Stimulated activated CD8-positive, alpha-beta memory T cell treated with anti-CD3 and anti-CD28 coated beads, Interleukin-12 subunit alpha, Interleukin-12 subunit beta, amount 100 ng/mL, for 4 hours (primary cell): Measurements from ENCODE around the gene GPN3.
A peak's percentile ranks its signal among the peaks of the same experiment; 100 is the strongest.
"Not testable (repeated sequence)": the region's sequence is repeated elsewhere in the genome, so short reads cannot be mapped to it uniquely, and the experiment has no call there.

ENCODE experiments used
- DNase-seq: peaks from one replicate; pipeline ENCODE4 v3.0.0-alpha.2; 2020; ENCODE audit warnings: low read depth

Gene GPN3

DNA sequence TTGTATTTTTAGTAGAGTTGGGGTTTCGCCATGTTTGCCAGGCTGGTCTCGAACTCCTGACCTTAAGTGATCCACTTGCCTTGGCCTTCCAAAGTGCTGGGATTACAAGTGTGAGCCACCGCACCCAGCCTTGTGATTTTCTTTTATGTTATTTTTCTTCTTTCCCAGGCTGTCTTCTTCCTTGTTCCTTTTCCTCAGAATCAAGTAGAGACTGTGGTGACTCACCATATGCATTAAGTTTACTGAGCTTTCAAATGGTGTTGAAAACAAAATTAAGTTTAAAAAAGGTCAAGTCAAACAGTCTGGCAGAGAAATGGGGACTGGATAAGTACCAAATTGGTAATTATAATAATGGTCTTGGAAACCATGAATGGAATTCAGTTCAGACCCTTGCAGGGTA lies 23.6 kb downstream of the GPN3 start:
- no peak for DNase-seq

DNA sequence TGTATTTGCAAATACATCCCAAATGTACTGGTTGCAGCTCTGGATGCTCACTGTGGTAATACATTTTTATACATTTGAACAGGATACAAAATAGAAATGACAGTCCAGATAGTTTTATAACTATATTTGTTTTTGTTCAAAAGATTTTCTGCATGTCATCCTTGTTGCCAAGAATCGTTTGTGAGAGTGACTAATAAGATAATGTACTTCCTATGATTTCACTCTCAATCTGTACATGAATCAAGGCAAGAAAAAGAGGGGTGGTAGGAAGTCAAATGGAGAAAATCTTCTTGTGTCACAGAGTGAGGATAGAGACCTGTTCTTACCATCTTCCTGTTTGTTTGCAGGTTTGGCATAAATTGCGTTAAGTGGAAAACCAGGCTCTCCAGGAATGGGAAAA lies 31.8 kb downstream of the GPN3 start:
- no peak for DNase-seq

DNA sequence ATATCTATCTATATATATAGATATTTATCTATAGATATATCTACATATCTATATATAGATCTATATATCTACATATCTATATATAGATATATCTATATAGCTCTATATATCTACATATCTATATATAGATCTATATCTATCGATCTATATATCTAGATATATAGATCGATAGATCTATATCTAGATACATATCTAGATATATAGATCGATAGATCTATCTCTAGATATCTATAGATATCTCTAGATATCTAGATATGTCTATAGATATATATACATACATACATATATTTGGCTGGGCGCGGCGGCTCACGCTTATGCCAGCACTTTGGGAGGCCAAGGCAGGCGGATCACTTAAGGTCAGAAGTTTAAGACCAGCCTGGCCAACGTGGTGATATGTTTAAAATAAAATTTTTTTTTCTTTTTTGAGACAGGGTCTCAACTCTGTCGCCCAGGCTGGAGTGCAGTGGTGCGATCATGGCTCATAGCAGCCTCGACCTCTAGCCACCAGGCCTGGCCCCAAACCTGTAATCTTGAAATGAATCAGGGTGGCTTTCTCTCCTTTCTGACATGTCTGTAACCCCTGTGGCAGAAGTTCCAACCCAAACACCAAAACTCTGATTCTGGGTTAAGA lies 36.0 kb downstream of the GPN3 start:
- no peak for DNase-seq

DNA sequence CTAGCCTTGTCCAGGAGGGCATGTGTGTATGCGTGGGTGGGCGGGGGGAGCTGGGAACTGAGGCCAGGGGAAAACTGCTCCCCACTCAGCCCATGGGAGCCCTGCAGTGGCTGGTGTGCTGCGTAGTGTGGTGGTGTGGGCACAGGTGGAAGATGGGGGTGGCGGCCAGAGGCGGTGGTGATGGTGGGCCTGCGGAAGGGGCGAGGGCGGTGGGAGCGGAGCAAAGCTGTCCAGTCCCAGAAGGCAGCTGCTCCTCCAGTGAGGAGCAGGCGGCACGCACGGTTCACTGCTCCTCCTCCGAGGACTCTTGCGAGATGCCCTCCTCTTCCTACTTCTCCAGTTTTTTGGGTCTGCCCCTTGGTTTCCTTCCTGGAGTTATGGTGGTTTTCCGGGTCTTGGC lies 38.4 kb downstream of the GPN3 start:
- not testable (repeated sequence) for DNase-seq

DNA sequence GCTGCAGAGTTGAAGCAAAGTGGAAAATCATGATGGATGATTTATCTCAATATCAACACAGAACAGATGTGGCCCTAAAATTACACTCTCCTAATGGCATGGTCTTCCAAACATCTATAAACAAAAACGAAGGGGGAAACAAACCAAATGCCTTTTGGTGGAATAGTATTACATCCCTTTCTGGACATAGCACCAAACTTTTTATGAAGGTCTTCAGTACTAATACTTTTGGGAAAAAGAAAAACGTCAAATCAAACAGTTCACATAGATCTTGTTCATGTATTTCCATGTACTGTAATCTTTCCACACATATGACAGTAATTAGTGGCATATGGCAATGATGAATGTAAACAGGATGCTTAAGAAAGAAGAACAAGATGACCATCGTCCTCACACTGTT lies 41.7 kb downstream of the GPN3 start:
- no peak for DNase-seq

DNA sequence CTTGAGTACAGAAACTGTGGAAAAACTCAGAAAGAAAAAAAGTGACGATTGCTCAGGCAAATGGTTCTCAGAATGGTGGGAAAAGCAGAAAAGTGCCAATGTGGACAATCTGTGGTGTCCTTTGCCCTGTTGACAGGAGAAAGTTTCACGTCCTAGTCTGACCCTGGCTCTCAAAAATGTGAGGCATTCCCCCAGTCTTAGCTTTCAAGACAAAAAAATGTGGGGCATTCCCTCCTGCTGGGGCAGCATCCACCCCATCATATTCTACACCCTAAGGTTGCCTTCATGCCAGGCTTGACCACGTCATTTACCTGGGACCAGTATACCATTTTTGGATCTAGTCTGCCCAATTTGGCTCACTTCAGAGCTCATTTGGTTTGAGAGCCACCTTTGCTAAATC lies 43.8 kb downstream of the GPN3 start:
- DNase-seq = no peak

DNA sequence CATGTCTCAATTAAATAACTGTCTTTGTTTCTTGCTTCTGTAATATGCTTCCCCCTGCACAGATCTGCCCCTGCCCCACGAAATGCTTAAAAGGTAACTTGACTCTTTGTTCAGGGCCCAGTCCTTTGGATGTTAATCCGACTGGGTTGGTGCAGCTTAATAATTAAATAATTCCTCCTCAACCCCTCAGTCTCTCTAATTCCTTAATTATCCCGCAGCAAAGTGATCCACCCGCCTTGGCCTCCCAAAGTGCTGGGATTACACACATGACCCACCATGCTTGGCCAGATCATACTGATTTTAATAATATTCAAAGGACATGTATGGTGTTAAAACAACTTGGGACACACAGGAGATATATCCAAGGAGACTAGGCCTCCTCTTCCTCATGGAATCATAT lies 46.4 kb downstream of the GPN3 start:
- DNase-seq = no peak

DNA sequence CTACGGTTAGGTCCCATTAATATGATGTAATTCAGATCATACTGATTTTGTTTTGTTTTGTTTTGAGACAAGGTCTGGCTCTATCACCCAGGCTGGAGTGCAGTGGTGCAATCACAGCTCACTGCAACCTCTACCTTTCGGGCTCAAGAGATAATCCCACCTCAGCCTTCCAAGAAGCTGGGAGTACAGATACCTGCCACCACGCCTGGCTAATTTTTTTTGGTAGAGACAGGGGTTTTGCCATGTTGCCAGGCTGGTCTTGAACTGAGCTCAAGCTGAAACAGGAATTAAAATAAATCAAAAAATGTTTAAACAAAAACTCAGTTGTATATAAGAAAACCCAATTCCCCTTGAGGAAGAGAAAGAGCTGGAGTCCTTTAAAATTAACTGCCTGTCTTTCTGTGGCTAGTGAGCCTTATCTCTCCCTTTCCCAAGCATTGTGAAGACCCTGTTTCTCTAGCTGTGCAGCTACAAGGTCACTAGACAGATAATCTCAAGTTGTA lies 46.8 kb downstream of the GPN3 start:
- DNase-seq = no peak

DNA sequence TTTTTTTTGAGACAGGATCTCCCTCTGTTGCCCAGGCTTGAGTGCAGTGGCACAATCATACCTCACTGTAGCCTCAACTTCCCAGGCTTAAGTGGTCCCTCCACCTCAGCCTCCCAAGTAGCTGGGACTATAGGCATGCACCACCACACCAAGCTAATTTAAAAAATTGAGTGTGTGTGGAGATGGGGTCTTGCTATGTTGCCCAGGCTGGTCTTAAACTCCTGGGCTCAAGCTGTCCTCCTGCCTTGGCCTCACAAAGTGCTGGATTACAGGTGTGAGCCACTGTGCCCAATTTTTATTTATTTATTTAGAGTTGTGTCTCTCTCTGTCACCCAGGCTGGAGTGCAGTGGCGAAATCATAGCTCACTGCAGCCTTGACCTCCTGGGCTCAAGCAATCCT lies 47.4 kb downstream of the GPN3 start:
- not testable (repeated sequence) for DNase-seq

DNA sequence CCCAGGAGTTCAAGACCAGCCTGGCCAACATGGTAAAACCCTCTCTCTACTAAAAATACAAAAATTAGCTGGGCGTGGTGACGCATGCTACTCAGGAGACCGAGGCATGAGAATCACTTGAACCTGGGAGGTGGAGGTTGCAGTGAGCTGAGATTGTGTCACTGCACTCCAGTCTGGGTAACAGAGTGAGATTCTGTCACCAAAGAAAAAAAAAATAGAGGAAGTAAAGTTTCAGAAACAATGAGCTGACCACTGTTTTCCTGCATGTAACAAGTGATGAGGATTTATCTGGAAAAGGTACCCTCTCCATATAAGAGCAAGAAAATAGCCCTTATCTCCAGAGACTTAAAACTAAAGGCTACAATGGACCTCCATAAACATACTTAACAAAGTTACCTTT lies 50.9 kb downstream of the GPN3 start:
- not testable (repeated sequence) for DNase-seq

DNA sequence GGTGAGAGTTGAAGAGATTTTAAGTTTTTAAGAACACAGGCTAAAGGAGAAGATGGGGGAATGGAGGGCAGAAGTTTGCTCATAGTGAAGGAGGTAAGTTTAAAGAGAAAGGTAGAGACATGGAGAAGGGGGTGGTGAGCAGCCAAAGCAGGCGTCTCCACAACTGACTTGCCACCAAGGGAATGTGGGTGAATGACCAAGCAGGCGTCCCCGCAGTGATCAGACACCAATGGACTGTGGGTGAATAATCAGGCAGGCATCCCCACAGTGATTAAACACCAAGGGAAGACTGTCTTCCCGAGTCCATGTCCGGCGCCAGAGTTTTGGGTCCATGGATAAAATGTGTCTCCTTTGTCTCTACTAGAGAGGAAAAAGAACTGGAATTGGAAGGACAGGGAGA lies 58.0 kb downstream of the GPN3 start:
- DNase-seq = not testable (repeated sequence)

DNA sequence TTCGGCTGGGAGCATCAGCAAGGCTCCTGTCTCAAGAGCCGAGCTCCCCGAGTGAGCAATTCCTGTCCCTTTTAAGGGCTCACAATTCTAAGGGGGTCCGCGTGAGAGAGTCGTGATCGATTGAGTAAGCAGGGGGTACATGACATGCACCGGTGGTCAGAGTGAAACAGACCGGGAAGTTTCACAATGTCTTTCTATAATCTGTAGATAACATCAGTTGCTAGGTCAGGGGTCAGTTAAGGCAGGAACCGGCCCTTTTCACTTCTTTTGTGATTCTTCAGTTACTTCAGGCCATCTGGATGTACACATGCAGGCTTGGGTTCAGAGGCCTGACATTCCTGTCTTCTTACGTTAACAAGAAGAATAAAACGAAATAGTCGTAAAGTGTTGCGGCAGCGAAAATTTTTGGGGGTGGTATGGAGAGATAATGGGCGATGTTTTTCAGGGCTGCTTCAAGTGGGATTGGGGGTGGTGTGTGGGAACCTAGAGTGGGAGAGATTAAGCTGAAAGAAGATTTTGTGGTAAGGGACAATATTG lies 62.9 kb downstream of the GPN3 start:
- DNase-seq = not testable (repeated sequence)

DNA sequence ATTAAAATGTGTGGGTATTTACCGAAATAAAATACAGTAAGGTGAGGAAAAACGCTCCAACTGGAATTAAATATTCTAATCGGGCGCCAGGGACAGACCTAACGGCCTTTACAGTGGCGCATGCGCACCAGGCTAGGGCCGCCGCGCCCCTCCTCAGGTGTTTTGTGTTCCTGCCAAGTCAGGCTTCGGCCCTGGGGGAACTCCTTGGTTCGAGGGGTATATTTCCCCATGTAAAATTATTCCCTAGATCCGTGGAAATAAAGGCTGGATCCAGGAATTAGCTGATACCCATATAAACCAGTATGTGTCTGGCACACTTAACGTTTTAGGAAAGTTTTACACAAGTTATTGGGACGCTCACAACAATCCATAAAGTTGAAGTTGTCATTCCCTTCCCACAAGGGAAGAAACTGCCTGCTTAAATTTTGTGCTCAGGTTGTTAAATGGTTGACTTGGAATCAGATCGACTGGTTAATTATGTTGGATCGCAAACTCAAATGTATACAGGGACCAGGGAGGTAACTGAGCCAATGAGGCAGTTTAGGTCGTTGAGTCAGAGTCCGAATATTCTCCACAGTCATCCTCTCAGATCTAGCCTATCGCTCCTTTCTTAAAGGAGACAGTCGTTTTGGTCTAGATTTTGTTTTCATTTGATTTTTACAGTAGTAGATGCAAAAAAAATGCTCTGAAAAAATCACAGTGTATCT lies 63.9 kb downstream of the GPN3 start:
- DNase-seq = peak; percentile 58

DNA sequence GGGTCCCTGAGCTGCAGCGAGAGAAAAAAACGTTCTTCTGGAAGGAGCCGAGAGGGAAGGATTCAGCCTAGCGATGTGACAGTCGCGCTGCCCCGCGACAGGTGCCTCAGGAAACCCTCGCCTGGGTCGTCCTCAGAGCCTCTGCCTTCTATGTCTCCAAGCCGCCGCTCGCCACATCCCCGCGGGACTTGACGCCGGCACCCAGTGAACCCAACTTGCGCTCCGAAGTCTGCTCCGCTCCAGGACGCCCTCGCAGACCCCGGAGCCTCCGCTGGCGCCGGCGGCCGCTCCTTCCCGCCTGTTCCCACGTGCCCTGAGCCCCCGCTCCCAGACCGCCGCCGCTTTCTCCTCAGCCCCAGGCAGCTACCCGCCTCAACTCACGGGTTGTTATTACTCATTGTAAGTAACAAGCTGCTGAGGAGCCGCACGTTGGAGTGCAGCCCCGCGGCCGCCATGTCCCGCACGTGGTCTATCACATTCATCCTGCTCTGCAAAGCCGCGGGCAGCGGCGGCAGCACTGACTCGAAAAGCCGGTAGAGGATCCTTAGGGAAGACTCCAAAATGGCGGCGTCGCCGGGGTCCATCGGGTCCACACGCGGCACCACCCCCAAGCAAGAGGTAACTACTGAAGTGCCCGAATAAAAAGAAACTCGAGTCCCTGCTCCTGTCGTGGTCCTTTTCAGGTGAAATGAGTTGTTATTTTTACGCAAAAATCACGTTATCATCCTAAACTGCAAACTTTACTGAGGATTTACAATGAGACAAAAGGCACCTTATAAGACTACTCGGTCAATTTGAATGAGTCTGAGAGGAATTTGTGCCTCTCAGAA lies 64.7 kb downstream of the GPN3 start, which contains the start of gene ANAPC7:
TSS of gene ANAPC7 (minus strand) at position 563 of the 830 bp plus-strand sequence. CDS start at position 482, 81 bp downstream.
- peak; percentile 70 for DNase-seq
